GM10847 (cell line): ENCODE data around the gene FANCE.

Source experiments
- POLR2A ChIP-seq: IDR thresholded peaks from 2 replicates; pipeline ENCODE4 v1.6.1; 2011; ENCODE audit not compliant: insufficient read length; ENCODE audit errors: extremely low read depth

FANCE gene

GRCh38 chr6:35484921-35485392, 32.8 kb downstream of the FANCE start:
- TF ChIP-seq POLR2A: no peak

GRCh38 chr6:35485402-35485877, 33.3 kb downstream of the FANCE start:
- TF ChIP-seq POLR2A: no peak

DNA sequence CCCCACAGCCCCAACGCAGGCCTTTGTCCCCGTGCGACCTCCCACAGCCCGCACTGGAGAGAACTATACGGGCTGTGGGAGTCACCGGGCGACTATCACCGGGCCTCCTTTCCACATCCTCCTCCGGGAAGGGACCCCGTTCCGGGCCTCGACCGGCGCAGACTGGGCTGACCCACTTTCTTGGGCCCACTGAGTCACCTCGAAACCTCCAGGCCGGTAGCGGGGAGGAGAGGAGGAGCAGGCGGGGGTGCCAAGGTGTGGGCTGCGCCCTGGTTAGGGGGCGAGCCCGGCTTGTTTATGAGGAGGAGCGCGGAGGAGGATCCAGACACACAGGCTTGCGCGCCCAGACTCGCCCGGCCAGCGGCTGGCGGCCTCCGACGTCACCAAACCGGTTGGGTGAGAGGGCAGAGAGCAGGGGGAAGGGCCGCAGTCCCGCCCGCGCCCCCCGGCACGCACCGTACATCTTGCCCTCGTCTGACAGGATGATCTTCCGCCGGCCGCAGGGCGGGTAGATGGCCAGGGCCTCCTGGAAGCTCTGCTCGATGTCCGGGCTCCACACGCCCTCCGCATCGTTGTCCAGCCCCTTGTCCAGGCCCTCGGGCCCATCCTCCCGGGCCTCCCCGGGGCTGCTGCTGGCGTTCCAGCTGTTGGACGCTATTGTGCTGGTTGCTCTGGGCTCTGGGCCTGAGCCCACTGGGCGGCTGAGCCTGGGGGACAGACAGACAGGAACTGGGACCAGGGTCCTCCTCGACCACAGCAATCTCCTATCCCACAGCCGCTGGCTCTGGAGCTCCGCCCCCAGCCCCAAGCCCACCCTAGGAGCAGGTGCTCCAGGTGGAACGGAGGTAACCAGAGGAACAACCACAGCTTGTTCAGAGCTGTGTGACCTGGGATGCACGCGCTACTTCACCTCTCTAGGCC, 34.1 kb downstream of the FANCE start:
- TF ChIP-seq POLR2A: no peak

DNA sequence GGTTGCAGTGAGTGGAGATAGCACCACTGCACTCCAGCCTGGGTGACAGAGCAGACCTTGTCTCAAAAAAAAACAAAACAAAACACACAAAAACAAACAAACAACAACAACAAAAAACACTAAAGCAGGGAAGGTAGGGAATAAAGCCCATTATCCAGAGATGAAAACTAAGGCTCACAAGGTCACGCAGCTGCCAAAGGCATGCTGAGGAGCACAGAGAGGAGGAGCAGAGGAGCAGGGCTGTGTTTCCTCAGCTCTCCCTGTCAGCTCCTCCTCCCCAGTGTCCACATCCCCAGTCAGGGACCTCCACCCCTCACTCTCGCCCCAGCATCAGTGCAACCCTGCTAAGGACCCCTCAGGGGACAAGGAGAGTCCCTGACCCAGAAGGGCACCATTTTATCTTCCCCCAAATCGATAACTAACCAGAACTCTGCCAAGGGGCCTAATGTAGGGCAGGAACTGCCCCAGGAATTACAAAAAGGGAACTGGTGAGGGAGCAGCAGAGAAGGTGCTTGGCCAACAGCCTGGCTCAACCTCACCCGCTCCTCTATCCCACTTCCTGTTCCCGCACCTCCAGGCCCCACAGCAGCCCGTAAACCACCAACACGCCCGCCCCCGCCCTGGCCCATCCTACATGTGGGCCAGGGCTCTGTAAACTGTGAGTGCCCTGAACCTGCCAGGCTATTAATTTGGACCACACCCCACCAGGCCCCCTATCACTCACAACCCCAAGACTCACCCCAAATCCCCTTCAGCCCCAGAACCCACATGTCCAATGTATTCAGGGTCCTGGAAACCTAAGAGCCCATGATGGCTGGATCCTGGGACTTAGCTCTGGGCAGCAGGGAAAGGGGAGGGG, 35.7 kb downstream of the FANCE start:
- no peak for TF ChIP-seq POLR2A

- no peak for TF ChIP-seq POLR2A
Observed at GRCh38 chr6:35488517-35488862, 36.4 kb downstream of the FANCE start.

- no peak for TF ChIP-seq POLR2A
Observed at GRCh38 chr6:35489066-35489465, 36.9 kb downstream of the FANCE start.

GRCh38 chr6:35489995-35490791, 38.1 kb downstream of the FANCE start:
- TF ChIP-seq POLR2A: no peak

GRCh38 chr6:35490821-35491557, 38.9 kb downstream of the FANCE start:
- TF ChIP-seq POLR2A: no peak

DNA sequence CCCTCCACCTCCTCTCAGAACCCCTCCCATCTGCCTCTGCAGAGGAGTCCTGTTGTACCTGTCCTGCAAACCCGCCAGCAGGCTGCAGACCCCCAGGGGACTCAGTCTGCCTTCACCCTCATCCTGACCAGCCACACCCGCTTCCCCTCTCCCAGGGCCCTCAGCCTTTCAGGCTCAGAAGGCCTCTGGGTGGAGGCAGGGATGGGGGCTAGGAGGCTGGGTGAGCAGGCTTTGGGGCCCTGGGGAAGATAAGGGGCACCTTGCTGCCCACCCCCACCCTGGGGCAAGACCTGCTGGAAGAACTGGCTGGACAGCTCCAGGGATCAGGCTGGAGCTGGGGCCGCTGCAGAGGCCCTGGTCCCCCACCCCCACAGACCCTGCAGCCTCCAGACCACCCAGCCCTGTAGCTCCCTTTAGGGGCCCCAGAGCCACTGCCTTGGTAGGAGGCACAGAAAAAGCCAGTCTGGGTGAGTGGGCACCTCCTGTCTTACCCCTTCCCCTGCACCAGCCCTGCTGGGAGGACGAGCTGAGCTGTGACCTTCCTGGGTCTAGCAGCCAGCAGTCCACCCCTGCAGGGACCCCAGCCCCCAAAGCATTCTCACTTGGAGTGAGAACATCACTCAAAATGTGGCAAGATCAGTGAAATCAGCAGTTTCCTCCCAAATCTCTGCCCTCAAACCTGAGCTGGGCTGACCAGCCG, 39.6 kb downstream of the FANCE start:
- TF ChIP-seq POLR2A: no peak

DNA sequence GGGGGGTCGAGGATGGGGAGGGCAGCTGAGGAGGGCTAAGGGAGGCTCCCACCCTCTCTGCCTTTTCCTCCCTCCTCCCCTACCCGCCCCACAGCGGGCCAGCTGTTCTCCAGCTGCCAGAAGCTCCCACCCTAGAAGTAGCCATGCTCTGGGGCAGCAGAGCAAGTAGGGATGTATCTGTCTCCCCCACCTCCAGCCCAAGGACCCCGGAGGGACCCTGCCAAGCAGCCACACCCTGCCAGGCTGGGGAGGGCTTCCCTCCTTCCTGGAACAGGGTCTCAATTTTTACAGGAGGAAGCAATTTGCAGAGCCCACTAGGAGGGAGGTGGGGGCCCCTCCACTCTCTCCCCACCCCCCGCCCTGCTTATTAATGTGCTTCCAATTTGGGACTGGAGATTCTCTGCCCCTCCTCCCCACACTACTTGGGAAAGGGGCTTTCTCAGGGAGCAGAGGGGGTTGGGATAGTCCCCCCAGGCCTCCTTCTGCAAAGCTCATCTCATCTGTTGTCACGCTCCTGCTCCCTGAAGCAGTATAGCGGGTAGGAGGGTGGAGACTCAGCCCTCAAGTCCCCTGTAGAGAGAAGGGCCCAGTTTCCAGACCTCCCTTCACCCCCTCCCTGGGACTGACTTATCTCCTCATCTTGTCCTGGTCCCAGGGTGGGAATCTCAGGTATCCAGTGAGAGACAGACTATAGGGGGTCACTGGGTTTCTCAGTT, 40.3 kb downstream of the FANCE start:
- no peak for TF ChIP-seq POLR2A

- no peak for TF ChIP-seq POLR2A
Observed at GRCh38 chr6:35492974-35493284, 40.8 kb downstream of the FANCE start.

GRCh38 chr6:35493307-35493983, 41.3 kb downstream of the FANCE start:
- no peak for TF ChIP-seq POLR2A

GRCh38 chr6:35494161-35494563, 42.0 kb downstream of the FANCE start:
- TF ChIP-seq POLR2A: no peak
